ENCODE results near the gene C20orf144.
A peak's percentile ranks its signal among the peaks of the same experiment; 100 is the strongest.

C20orf144 gene

GRCh38 chr20:33681728-33682353 is 19.7 kb downstream of the C20orf144 start:
- TF ChIP-seq, protein P1, sequence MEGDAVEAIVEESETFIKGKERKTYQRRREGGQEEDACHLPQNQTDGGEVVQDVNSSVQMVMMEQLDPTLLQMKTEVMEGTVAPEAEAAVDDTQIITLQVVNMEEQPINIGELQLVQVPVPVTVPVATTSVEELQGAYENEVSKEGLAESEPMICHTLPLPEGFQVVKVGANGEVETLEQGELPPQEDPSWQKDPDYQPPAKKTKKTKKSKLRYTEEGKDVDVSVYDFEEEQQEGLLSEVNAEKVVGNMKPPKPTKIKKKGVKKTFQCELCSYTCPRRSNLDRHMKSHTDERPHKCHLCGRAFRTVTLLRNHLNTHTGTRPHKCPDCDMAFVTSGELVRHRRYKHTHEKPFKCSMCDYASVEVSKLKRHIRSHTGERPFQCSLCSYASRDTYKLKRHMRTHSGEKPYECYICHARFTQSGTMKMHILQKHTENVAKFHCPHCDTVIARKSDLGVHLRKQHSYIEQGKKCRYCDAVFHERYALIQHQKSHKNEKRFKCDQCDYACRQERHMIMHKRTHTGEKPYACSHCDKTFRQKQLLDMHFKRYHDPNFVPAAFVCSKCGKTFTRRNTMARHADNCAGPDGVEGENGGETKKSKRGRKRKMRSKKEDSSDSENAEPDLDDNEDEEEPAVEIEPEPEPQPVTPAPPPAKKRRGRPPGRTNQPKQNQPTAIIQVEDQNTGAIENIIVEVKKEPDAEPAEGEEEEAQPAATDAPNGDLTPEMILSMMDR (IDR thresholded peaks at IDR 0.05; ENCODE audit: insufficient read depth, low read length, poor library complexity, severe bottlenecking): no peak
- no peak for DNase-seq (ENCODE audit: extremely low read depth, insufficient read length)
- Histone ChIP-seq H3K36me3 (ENCODE audit: control insufficient read depth, insufficient read depth, low read length) (peaks cover 4% of the 10 kb centered on the region; the same call in 1 of the 2 replicates), H3K4me3 (replicated peaks; ENCODE audit: low read depth, low read length) (no peak overlapping the region), H3K27me3 (replicated peaks; ENCODE audit: control insufficient read depth, insufficient read depth, low read length) (no peaks in the 10 kb centered on the region)

- Histone ChIP-seq H3K4me3 (replicated peaks; ENCODE audit: low read depth, low read length) (peak overlapping the region; percentile 71), H3K36me3 (ENCODE audit: control insufficient read depth, insufficient read depth, low read length) (no peaks in the 10 kb centered on the region), H3K27me3 (replicated peaks; ENCODE audit: control insufficient read depth, insufficient read depth, low read length) (no peaks in the 10 kb centered on the region)
- TF ChIP-seq, protein P1 (IDR thresholded peaks at IDR 0.05; ENCODE audit: insufficient read depth, low read length, poor library complexity, severe bottlenecking): no peak
- no peak for DNase-seq (ENCODE audit: extremely low read depth, insufficient read length)
Measured at GRCh38 chr20:33684533-33685327, 22.6 kb downstream of the C20orf144 start.

GRCh38 chr20:33685328-33686099 is 23.4 kb downstream of the C20orf144 start:
- DNase-seq (ENCODE audit: extremely low read depth, insufficient read length): peak; percentile 84
- H3K4me3 ChIP-seq (replicated peaks; ENCODE audit: low read depth, low read length): peak overlapping the region; percentile 71
- H3K36me3 ChIP-seq (ENCODE audit: control insufficient read depth, insufficient read depth, low read length): no peaks in the 10 kb centered on the region
- TF ChIP-seq, protein P1 (IDR thresholded peaks at IDR 0.05; ENCODE audit: insufficient read depth, low read length, poor library complexity, severe bottlenecking): no peak
- no peaks in the 10 kb centered on the region for H3K27me3 ChIP-seq (replicated peaks; ENCODE audit: control insufficient read depth, insufficient read depth, low read length)

DNA sequence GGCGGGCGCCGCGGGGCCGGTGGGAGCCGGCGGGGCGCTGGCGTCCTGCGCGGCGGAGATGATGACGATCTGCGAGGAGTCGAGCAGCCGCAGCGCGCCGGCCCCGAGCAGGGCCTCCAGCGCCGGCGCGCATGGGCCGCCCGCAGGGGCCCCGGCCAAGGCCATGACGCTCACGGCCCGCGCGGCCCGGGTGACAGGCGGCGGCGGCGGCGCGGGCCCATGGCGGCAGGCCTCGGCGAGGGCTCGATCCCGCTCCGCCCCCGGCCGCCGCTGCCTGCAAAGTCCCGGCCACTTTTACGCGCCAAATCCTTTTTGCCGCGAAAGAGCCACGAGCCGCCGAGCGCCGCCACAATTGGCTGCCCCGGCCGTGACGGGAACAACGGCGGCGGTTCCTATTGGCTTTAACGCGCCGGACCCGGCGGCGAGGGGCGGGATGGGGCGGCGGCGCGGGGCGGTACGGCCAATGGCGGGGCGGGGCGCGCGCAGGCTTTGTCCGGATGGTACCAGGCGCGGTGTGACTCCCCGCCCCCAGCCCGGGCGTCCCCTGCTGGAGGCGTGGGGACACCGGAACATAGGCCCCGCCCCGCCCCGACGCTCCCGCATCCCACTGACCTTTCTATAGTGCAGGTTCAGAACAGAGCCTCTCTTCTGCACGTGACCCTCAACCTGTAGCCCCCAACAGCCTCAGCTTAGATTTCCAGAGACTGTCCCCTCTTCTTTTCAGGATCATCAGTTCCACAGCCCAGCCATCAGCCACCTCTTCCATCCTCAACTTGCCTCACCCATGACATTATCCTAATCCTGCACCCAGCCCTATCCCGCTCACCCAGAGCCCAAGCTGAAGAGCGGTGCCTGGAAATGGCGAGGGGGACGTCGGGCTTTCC is 24.2 kb downstream of the C20orf144 start, which contains the start of gene E2F1:
Gene E2F1 (minus strand): TSS at position 286 of the 884 bp plus-strand sequence. CDS start 121 bp downstream, at position 165.
- Histone ChIP-seq H3K4me3 (replicated peaks; ENCODE audit: low read depth, low read length) (peak within 1 kb of the TSS; percentile 71), H3K36me3 (ENCODE audit: control insufficient read depth, insufficient read depth, low read length) (no peaks in the 10 kb centered on the region), H3K27me3 (replicated peaks; ENCODE audit: control insufficient read depth, insufficient read depth, low read length) (no peaks in the 10 kb centered on the region)
- TF ChIP-seq, protein P1 (IDR thresholded peaks at IDR 0.05; ENCODE audit: insufficient read depth, low read length, poor library complexity, severe bottlenecking): peak; percentile 18
- peak; percentile 96 for DNase-seq (ENCODE audit: extremely low read depth, insufficient read length)

DNA sequence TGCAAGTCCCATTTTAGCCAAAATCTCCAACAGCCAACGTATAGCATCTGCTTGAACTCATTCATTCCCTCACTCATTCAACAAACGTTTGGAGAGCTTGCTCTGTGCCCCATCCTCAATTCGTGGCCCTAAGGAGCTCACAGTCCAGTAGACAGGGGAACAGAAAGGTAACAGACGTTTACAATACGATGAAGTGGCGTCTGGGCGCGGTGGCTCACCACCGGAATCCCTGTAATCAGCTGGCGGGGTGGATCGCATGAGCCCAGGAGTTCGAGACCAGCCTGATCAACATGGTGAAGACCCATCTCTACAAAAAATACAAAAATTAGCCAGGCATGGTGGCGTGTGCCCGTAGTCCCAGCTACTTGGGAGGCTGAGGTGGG is 24.8 kb downstream of the C20orf144 start:
- Histone ChIP-seq H3K4me3 (replicated peaks; ENCODE audit: low read depth, low read length) (peak overlapping the region; percentile 44), H3K36me3 (ENCODE audit: control insufficient read depth, insufficient read depth, low read length) (no peaks in the 10 kb centered on the region), H3K27me3 (replicated peaks; ENCODE audit: control insufficient read depth, insufficient read depth, low read length) (no peaks in the 10 kb centered on the region)
- TF ChIP-seq, protein P1 (IDR thresholded peaks at IDR 0.05; ENCODE audit: insufficient read depth, low read length, poor library complexity, severe bottlenecking): no peak
- DNase-seq (ENCODE audit: extremely low read depth, insufficient read length): no peak

All from GM06990 (cell line).